Effector memory CD8-positive, alpha-beta T cell (primary cell): ENCODE results near the gene DISP1.

Source experiments
- ATAC-seq: fragments of 150-1000 bp; cut with Tn5 transposase; replicated peaks from 2 replicates; pipeline ENCODE4 v1.10.0; 2021; ENCODE audit warnings: mild to moderate bottlenecking, moderate library complexity
- DNase-seq, 3 experiments: peaks; one replicate each; pipeline ENCODE4 v3.0.0; 2021
- H3K27ac Mint-ChIP-seq, 2 donors: one replicate each; pipeline ENCODE4 v1.8.0; 2022; ENCODE audit warnings: mild to moderate bottlenecking in 2 of 2, mixed read lengths in 2 of 2, moderate library complexity in 2 of 2
- H3K27me3 Mint-ChIP-seq, 2 donors: one replicate each; pipeline ENCODE4 v1.8.0; 2022; ENCODE audit warnings: mixed read lengths in 2 of 2
- H3K36me3 Mint-ChIP-seq: one replicate; pipeline ENCODE4 v1.8.0; 2022; ENCODE audit warnings: mild to moderate bottlenecking, moderate library complexity, mixed read lengths; ENCODE audit not compliant: insufficient read depth
- H3K4me1 Mint-ChIP-seq, 2 donors: one replicate each; pipeline ENCODE4 v1.8.0; 2022; ENCODE audit warnings: low read depth in 2 of 2, mixed read lengths in 2 of 2
- H3K4me3 Mint-ChIP-seq, 2 donors: one replicate each; pipeline ENCODE4 v1.8.0; 2022; ENCODE audit warnings: mild to moderate bottlenecking in 2 of 2, mixed read lengths in 2 of 2, moderate library complexity in 2 of 2
- H3K9me3 Mint-ChIP-seq, 2 donors: one replicate each; pipeline ENCODE4 v1.8.0; 2022; ENCODE audit warnings: mixed read lengths in 2 of 2

DISP1 gene

GRCh38 chr1:222852326-222852725 lies 37.5 kb downstream of the DISP1 start:
- no peaks in the 10 kb centered on the region for H3K27me3 Mint-ChIP-seq
- peaks cover 3% of the 10 kb centered on the region for H3K36me3 Mint-ChIP-seq
- ATAC-seq (no peak), DNase-seq (no peak)
- H3K9me3 Mint-ChIP-seq: peaks cover 0 to 2% of the 10 kb centered on the region in 2 donors
- H3K4me1 Mint-ChIP-seq: peaks cover 0 to 1% of the 10 kb centered on the region in 2 donors
- no peak overlapping the region for H3K4me3 Mint-ChIP-seq
- no peak overlapping the region for H3K27ac Mint-ChIP-seq

DNA sequence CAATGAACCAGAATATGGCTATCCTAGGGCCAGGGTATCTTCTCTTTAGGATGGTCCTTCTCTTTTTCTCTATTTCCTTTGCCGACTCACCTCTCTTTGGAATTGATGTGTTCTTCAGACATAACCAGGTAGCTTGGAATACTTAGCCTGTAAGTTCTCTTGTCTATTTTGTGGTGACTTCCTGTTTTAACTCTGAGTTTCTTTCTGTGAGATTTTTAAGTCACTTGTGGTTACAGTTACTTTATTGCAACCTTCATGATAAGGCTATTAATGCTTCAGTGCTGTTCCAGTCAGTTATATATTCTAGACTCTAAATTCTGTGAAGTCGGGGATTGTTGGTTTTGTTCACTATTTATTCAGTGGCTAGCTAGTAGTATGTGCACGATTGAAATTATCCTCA lies 46.2 kb downstream of the DISP1 start:
- ATAC-seq: no peak

More for the DNA sequence above, 46.2 kb downstream of the DISP1 start:
- DNase-seq: no peak
- no peak overlapping the region for H3K27ac Mint-ChIP-seq
- peaks cover 5 to 10% of the 10 kb centered on the region in 2 donors for H3K4me1 Mint-ChIP-seq
- H3K27me3 Mint-ChIP-seq: no peaks in the 10 kb centered on the region
- no peaks in the 10 kb centered on the region for H3K9me3 Mint-ChIP-seq
- no peaks in the 10 kb centered on the region for H3K36me3 Mint-ChIP-seq
- no peak overlapping the region for H3K4me3 Mint-ChIP-seq
